ENCODE results near the gene ZNF473. TPM values are rescaled to one million over a fixed set of nuclear protein-coding genes. Genes with fewer than 3 reads are reported as not detected.

The ZNF473 gene
- total RNA-seq, 2 donors from 2014 or later = 16.7 to 26.0 TPM

DNA sequence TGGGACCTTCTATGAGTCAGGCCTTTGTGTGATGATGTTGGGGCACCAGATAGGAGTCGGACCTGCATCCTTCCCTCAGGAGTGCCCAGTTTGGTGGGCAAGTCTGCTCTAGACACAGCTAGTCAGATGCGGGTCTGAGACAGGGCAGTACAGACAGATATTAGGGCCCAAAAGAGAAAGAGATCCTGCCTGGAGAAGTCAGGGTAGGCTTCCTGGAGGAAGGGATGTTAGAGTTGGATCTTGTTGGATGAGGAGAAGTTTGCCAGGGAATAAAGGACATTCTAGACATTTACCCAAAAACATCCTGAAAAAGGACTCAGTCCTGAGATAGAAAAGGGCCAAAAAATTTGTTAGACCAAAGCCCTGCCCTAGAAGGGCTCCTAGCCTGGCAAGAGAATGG, 17.9 kb upstream of the ZNF473 start:
- intact Hi-C loops (cut with DNase I) = no loop called here
- H3K4me3 ChIP-seq = no peak overlapping the region
- 100% methylated on average over 2 of the region's 2 CpGs for WGBS

DNA sequence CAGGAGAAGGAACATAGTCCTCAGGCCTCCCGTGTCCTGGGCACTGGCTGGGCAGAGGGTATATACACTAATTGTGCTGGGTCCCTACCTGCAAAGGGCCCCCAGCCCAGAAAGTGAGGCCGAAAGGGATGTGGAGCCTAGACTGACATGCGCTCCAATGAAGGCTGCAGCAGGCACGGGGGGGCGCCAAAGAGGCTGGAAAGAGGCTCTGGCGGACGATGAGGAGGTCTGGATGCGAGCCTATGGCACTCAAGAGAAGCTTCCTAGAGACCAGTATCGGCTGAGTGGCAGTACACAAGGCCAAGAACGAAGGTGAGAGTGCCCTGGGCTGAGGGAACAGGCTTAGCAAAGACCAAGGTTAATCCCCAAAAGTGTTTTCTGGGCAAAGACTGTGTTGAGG, 17.3 kb upstream of the ZNF473 start:
- H3K27me3 ChIP-seq (replicated peaks; ENCODE audit: insufficient read depth) = no peaks in the 10 kb centered on the region
- TF ChIP-seq POLR2AphosphoS5 (IDR thresholded peaks at IDR 0.05) = no peak
- TF ChIP-seq, protein P1, sequence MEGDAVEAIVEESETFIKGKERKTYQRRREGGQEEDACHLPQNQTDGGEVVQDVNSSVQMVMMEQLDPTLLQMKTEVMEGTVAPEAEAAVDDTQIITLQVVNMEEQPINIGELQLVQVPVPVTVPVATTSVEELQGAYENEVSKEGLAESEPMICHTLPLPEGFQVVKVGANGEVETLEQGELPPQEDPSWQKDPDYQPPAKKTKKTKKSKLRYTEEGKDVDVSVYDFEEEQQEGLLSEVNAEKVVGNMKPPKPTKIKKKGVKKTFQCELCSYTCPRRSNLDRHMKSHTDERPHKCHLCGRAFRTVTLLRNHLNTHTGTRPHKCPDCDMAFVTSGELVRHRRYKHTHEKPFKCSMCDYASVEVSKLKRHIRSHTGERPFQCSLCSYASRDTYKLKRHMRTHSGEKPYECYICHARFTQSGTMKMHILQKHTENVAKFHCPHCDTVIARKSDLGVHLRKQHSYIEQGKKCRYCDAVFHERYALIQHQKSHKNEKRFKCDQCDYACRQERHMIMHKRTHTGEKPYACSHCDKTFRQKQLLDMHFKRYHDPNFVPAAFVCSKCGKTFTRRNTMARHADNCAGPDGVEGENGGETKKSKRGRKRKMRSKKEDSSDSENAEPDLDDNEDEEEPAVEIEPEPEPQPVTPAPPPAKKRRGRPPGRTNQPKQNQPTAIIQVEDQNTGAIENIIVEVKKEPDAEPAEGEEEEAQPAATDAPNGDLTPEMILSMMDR (IDR thresholded peaks at IDR 0.05) = no peak
- no peak for TF ChIP-seq POLR2A (IDR thresholded peaks at IDR 0.05)
- H3K36me3 ChIP-seq = peaks cover 10 to 11% of the 10 kb centered on the region in 2 donors
- no peaks in the 10 kb centered on the region for H3K4me1 ChIP-seq (replicated peaks)
- H3K9me3 ChIP-seq = no peaks in the 10 kb centered on the region
- H3K4me3 ChIP-seq = no peak overlapping the region
- intact Hi-C loops (cut with DNase I) = no loop called here
- no peak overlapping the region for H3K27ac ChIP-seq
- 57% methylated on average over 10 of the region's 10 CpGs for WGBS
- DNase-seq (ENCODE audit: low spot score) = no peak

More for the DNA sequence above, 17.9 kb upstream of the ZNF473 start:
- H3K27ac ChIP-seq = no peak overlapping the region
- DNase-seq (ENCODE audit: low spot score) = no peak
- TF ChIP-seq POLR2AphosphoS5 (IDR thresholded peaks at IDR 0.05) = no peak
- no peaks in the 10 kb centered on the region for H3K9me3 ChIP-seq
- no peaks in the 10 kb centered on the region for H3K27me3 ChIP-seq (replicated peaks; ENCODE audit: insufficient read depth)
- H3K4me1 ChIP-seq (replicated peaks) = no peaks in the 10 kb centered on the region
- peaks cover 5 to 10% of the 10 kb centered on the region in 2 donors for H3K36me3 ChIP-seq

DNA sequence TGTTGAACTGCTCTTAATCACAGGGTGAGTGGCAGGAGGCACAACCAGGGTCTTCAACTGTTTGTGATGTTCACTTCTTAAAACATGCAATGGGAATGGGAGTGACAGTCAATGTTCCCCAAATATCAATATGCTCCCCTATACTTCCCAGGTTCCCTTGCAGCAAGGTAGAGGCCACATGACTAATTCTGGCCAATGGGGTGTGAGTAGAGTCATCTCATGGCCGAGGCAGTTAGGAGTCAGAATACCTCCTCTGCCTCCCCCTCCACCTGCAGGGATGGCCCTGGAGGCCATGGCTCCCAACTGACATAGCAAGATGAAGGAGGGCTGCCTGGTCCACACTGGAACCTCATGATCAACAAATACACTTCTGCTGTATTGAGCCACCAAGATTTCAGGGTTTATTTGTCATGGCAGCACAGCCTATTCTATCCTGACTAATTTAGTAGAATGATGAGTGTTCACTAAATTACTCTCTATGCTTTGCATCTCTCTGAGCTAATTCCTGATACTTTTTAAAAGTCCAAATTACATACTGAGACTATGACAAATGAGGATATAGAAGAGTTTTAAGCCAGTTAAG, 9.5 kb upstream of the ZNF473 start:
- TF ChIP-seq POLR2AphosphoS5 (IDR thresholded peaks at IDR 0.05) = no peak
- TF ChIP-seq, protein P1 (IDR thresholded peaks at IDR 0.05) = no peak
- TF ChIP-seq POLR2A (IDR thresholded peaks at IDR 0.05) = no peak
- Histone ChIP-seq H3K4me1 (replicated peaks) (no peaks in the 10 kb centered on the region), H3K27ac (no peak overlapping the region), H3K36me3 (peaks cover 0 to 11% of the 10 kb centered on the region in 2 donors), H3K9me3 (no peaks in the 10 kb centered on the region), H3K27me3 (replicated peaks; ENCODE audit: insufficient read depth) (no peaks in the 10 kb centered on the region), H3K4me3 (no peak overlapping the region)
- intact Hi-C loops (cut with DNase I) = no loop called here
- no peak for DNase-seq (ENCODE audit: low spot score)
- WGBS = 100% methylated on average over 1 of the region's 1 CpG

DNA sequence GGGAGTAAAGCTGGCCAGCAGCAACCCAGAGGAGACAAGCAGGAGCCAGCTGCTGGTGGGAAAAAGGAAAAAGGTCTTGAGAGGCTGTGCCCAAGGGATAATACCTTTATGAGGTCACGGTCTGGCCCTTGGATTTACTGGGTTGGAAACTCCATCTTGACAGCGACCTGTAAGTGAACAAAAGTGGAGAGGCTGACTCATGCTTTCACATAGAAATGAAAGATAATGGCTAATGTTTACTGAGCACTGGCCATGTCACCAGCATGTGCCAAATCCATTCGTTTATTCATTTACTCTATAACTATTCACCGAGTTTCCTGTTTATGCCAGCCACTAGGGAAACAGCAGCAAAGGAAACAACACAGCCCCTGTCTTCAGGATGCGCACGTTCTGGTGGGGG, 5.3 kb upstream of the ZNF473 start:
- H3K4me3 ChIP-seq = no peak overlapping the region
- intact Hi-C loops (cut with DNase I) = loop anchor here (10.0 kb wide), 2 partner anchors 86 to 354 kb away; partner anchors contain the start of gene NR1H2
- TF ChIP-seq POLR2A (IDR thresholded peaks at IDR 0.05) = no peak
- TF ChIP-seq POLR2AphosphoS5 (IDR thresholded peaks at IDR 0.05) = no peak
- TF ChIP-seq, protein P1 (IDR thresholded peaks at IDR 0.05) = no peak
- H3K9me3 ChIP-seq = no peaks in the 10 kb centered on the region
- H3K36me3 ChIP-seq = no peaks in the 10 kb centered on the region
- H3K27ac ChIP-seq = no peak overlapping the region
- no peaks in the 10 kb centered on the region for H3K27me3 ChIP-seq (replicated peaks; ENCODE audit: insufficient read depth)
- peaks cover 8% of the 10 kb centered on the region for H3K4me1 ChIP-seq (replicated peaks)
- 75% methylated on average over 6 of the region's 6 CpGs for WGBS
- DNase-seq (ENCODE audit: low spot score) = no peak

DNA sequence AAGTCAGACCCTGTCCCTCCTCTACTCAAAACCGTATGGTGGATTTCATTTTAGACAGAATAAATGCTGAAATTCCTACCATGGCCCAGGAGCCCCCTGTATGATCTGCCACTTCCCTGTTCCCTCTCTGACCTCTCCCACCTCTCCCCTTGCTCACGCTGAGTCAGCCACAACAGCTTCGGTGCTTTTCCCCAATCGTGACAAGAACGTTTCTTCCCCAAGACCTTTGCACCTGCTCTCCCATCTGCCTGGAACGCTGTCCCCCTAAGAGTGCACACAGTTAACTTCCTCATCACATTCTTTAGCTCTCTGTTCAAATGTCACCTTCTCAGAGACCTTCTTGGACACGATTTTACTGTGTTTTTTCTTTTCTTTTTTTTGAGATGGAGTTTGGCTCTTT, 3.0 kb upstream of the ZNF473 start:
- H3K27me3 ChIP-seq (replicated peaks; ENCODE audit: insufficient read depth) = no peaks in the 10 kb centered on the region
- TF ChIP-seq, protein P1 (IDR thresholded peaks at IDR 0.05) = no peak
- TF ChIP-seq POLR2AphosphoS5 (IDR thresholded peaks at IDR 0.05) (no peak), POLR2A (IDR thresholded peaks at IDR 0.05) (no peak)
- 80% methylated on average over 7 of the region's 7 CpGs for WGBS
- H3K4me1 ChIP-seq (replicated peaks) = peaks cover 15% of the 10 kb centered on the region
- H3K4me3 ChIP-seq = no peak overlapping the region
- H3K9me3 ChIP-seq = no peaks in the 10 kb centered on the region
- H3K27ac ChIP-seq = no peak overlapping the region
- intact Hi-C loops (cut with DNase I) = loop anchor here (10.0 kb wide), 2 partner anchors 88 to 352 kb away; partner anchors contain the start of gene NR1H2
- no peak for DNase-seq (ENCODE audit: low spot score)
- no peaks in the 10 kb centered on the region for H3K36me3 ChIP-seq

Data from prostate gland (tissue), 2 donors.